BE2C (cell line): Measurements from ENCODE around the gene IGFBP5.

Experiments used
- DNase-seq: peaks from one replicate; pipeline ENCODE4 v3.0.0-alpha.2; 2020
- H3K27me3 ChIP-seq: fragments of 250-450 bp; sonication (Bioruptor Pico); 2 replicates; pipeline ENCODE4 v1.5.1; 2020; ENCODE audit warnings: mild to moderate bottlenecking
- H3K36me3 ChIP-seq: fragments of 250-450 bp; sonication (Bioruptor Pico); 2 replicates; pipeline ENCODE4 v1.5.1; 2020; ENCODE audit warnings: mild to moderate bottlenecking
- H3K4me1 ChIP-seq: fragments of 250-450 bp; sonication (Bioruptor Pico); 2 replicates; pipeline ENCODE4 v1.5.1; 2020
- H3K4me3 ChIP-seq: 2 replicates; pipeline ENCODE4 v1.5.1; 2011; ENCODE audit warnings: low read depth, low read length
- H3K9me3 ChIP-seq: fragments of 250-450 bp; sonication (Bioruptor Pico); 2 replicates; pipeline ENCODE4 v1.5.1; 2020
- TF ChIP-seq, protein P1 (sequence below): IDR thresholded peaks from 2 replicates; pipeline ENCODE4 v1.5.1; 2012; ENCODE audit warnings: mild to moderate bottlenecking, low read depth, low read length

Gene IGFBP5

DNA sequence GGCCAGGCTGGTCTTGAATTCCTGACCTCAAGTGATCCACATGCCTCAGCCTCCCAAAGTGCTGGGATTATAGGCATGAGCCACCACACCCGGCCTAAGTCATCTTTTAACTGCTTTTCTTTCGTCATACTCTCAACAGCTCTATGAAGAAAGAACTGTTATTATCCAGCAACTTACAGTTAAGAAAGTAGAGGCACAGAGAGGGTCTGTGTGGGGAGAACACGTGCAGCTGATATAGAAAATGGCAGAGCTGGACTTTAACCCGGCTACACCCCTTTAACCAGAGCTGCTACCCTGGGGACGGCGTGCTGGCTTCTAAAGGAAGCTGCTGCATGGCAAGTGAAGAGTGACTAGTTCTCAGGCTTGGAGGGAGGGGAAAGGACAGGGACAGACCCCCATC is 36.6 kb downstream of the IGFBP5 start:
- DNase-seq, result no peak
- TF ChIP-seq, protein P1, sequence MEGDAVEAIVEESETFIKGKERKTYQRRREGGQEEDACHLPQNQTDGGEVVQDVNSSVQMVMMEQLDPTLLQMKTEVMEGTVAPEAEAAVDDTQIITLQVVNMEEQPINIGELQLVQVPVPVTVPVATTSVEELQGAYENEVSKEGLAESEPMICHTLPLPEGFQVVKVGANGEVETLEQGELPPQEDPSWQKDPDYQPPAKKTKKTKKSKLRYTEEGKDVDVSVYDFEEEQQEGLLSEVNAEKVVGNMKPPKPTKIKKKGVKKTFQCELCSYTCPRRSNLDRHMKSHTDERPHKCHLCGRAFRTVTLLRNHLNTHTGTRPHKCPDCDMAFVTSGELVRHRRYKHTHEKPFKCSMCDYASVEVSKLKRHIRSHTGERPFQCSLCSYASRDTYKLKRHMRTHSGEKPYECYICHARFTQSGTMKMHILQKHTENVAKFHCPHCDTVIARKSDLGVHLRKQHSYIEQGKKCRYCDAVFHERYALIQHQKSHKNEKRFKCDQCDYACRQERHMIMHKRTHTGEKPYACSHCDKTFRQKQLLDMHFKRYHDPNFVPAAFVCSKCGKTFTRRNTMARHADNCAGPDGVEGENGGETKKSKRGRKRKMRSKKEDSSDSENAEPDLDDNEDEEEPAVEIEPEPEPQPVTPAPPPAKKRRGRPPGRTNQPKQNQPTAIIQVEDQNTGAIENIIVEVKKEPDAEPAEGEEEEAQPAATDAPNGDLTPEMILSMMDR, result no peak
- Histone ChIP-seq H3K36me3 (peaks cover 35% of the 10 kb centered on the region), H3K4me3 (no peak overlapping the region), H3K9me3 (no peaks in the 10 kb centered on the region), H3K4me1 (peaks cover 13% of the 10 kb centered on the region), H3K27me3 (no peaks in the 10 kb centered on the region)

DNA sequence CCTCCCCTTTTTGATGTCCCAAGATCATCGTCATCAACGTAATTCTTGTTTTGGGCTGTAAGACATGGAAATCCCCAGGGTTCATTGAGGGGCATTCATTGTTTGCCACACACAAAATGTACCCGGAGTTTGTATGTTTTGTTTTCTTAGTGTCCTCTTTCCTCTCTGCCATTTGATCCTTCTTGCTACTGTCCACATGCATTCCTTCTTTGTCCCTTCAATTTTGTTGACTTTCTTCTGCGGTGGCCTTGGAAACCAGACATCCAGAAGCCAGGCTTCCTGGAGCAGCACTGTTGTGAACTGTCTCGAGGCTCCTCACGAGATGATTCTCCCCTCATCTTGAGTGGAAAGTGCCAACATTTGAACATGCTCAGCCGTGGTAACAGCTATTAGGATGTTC is 37.4 kb downstream of the IGFBP5 start:
- Histone ChIP-seq H3K4me1 (peaks cover 13% of the 10 kb centered on the region), H3K9me3 (no peaks in the 10 kb centered on the region), H3K27me3 (no peaks in the 10 kb centered on the region), H3K36me3 (peaks cover 30% of the 10 kb centered on the region), H3K4me3 (no peak overlapping the region)
- DNase-seq, result no peak
- TF ChIP-seq, protein P1, result no peak

DNA sequence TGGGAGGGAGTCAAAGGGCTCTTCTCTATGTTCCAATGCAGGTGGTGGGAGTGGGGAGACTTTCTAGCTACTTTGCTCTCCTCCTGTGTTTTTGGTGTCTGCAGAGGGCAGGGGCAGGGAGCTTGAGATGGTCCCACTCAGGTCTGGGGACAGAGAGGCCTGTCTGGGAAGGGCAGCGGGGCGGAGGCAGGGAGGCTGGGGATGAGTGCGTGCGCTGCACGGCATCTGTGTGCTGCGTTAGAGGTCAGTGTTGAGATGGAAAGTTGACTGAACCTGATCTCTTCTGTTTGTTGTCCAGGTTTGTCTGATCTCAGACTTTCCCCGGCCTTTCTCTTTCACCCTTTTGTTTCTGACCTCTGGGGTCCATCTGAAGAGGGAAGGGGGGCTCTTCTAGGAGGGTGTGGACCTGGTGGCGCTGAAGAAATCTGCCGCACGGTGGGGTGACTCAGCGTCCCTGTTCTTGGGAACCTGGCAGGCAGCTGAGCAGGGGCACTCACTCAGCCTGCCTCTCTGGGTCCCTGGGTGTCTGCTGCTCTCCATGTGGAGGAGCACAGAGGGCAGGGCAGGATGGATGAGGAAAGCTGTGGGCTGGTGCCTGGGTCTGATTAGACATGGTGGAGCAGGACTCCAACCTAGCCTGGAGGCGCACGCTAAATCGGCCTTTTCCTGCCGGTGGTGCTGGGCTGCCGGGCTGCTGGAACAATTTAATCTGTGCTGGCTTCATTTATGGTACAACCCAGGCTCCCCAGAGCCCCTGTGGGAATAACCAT is 38.1 kb downstream of the IGFBP5 start:
- Histone ChIP-seq H3K27me3 (no peaks in the 10 kb centered on the region), H3K4me3 (no peak overlapping the region), H3K4me1 (peaks cover 13% of the 10 kb centered on the region), H3K9me3 (no peaks in the 10 kb centered on the region), H3K36me3 (peaks cover 27% of the 10 kb centered on the region)
- DNase-seq, result peak; percentile 83
- TF ChIP-seq, protein P1, result no peak

DNA sequence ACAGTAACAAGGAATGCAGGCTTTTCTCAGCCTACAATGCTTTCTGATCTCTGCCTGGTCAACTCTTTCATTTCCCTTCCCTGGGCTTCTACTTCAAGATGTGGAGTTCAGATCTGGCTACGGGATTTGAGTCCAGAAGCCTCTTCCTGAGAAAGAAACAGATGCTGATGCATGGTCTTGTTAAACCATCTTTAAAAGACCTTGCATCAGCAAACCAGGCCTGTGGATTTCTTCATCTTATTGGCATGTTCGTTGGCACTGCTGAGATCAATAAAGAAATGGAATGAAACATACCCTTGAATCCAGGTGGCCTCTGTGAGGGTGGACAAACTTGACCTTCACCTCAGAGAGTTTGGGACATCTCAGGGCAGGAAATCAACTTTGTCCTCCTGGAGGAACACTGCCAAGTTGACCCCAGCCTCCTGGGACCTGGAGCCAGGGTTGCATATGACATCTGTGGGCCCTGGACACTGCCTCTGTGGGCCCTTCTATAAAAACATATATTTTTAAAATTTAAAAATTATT is 40.8 kb downstream of the IGFBP5 start:
- TF ChIP-seq, protein P1, result no peak
- H3K4me3 ChIP-seq, result no peak overlapping the region
- no peaks in the 10 kb centered on the region for H3K27me3 ChIP-seq
- DNase-seq, result no peak
- peaks cover 12% of the 10 kb centered on the region for H3K36me3 ChIP-seq
- peaks cover 13% of the 10 kb centered on the region for H3K4me1 ChIP-seq
- no peaks in the 10 kb centered on the region for H3K9me3 ChIP-seq

DNA sequence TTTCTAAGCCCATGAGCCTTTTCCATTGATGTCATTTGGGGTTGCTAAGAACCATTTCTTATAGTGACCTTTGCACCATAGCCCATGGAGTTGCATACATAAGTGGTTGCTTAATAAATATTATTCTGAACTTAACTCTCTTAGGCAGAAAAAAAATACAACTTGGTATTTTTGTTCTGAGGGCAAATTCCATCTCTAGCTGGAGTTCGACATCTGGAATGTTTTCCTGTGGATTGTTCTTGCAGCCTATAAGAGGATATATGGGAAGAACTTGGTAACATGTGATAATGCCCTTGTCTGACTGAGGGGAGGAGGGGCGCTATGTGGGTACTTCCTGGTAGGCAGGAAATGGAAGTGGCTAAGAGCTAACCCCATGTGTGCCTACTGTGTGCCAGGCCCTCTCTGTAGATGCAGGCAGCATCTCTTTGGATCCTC is 41.4 kb downstream of the IGFBP5 start:
- peaks cover 12% of the 10 kb centered on the region for H3K36me3 ChIP-seq
- TF ChIP-seq, protein P1, result no peak
- no peak for DNase-seq

More for the DNA sequence above, 41.4 kb downstream of the IGFBP5 start:
- Histone ChIP-seq H3K4me1 (peaks cover 13% of the 10 kb centered on the region), H3K27me3 (no peaks in the 10 kb centered on the region), H3K4me3 (no peak overlapping the region), H3K9me3 (no peaks in the 10 kb centered on the region)
